Uterus (tissue), 2 donors: Measurements from ENCODE around the gene BCAR1.

ENCODE experiments used
- CTCF ChIP-seq, 4 experiments: fragments of 200-600 bp in 2 of 4; fragments of 450-650 bp in 2 of 4; sonication (generic) in 2 of 4; IDR thresholded peaks; one replicate each; pipeline ENCODE4 v1.5.1; 2016 to 2019; ENCODE audit warnings: antibody characterized with exemption in 4 of 4, mild to moderate bottlenecking in 2 of 4, moderate library complexity in 1 of 4
- POLR2A ChIP-seq, 2 donors: fragments of 450-650 bp; IDR thresholded peaks; one replicate each; pipeline ENCODE4 v1.6.1; 2016; ENCODE audit warnings: antibody characterized with exemption in 2 of 2, mild to moderate bottlenecking in 1 of 2, moderate library complexity in 1 of 2

DNA sequence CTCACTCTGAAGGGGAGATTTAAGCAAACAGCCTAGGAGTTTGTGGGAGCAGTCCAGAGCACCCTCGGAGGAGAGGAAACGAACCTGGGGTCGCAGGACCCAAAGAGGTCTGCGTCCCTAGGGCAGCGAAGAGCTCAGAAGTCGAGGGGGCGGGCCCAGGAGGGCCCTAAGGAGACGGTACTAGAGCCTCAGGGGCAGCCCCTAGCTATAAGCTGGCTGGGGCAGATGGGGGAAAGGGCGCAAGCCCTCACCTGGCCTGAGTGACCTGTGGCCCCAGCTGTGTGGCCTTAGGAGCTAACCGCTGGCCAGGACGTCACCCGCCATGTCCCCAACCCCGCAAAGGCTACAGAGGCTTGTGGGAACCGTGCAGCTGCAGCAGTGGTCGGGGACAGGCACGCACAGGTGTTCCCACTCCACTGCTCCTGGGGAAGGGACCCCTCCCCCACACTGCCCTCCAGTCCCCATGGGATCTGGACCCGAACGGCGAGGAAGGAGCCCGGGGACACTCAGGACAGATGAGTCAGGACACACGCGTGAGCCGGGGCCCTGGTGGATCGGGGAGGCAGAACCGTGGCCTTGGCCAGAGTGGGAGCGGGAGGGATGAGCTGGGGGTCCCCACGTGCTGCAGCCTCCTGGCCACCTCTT, 42.4 kb downstream of the BCAR1 start:
- TF ChIP-seq CTCF (IDR thresholded peaks at IDR 0.05) (no peak), POLR2A (IDR thresholded peaks at IDR 0.05) (no peak)
